Measurements from ENCODE around the gene POU2F1. TPM values are rescaled to one million over a fixed set of nuclear protein-coding genes. Genes with fewer than 3 reads are reported as not detected.
"Not testable (repeated sequence)": the region's sequence is repeated elsewhere in the genome, so short reads cannot be mapped to it uniquely, and the experiment has no call there.

Gene POU2F1
- total RNA-seq, 1 donor from 2014 or later, result 20.2 TPM

- Mint-ChIP-seq H3K27ac (no peak overlapping the region), H3K9me3 (no peaks in the 10 kb centered on the region), H3K36me3 (ENCODE audit: low read depth) (no peaks in the 10 kb centered on the region), H3K4me1 (ENCODE audit: low read depth) (peaks cover 31% of the 10 kb centered on the region), H3K4me3 (no peak overlapping the region), H3K27me3 (ENCODE audit: insufficient read depth) (no peaks in the 10 kb centered on the region)
- DNase-seq (ENCODE audit: low spot score), result no peak
- intact Hi-C loops (cut with micrococcal nuclease), result no loop called here
Observed at GRCh38 chr1:167227934-167228378, 7.3 kb downstream of the POU2F1 start.

GRCh38 chr1:167229719-167230385 is 9.2 kb downstream of the POU2F1 start:
- H3K27me3 Mint-ChIP-seq (ENCODE audit: insufficient read depth), result no peaks in the 10 kb centered on the region
- DNase-seq (ENCODE audit: low spot score), result no peak
- intact Hi-C loops (cut with micrococcal nuclease), result no loop called here
- H3K27ac Mint-ChIP-seq, result no peak overlapping the region
- no peaks in the 10 kb centered on the region for H3K36me3 Mint-ChIP-seq (ENCODE audit: low read depth)
- H3K4me3 Mint-ChIP-seq, result no peak overlapping the region
- no peaks in the 10 kb centered on the region for H3K9me3 Mint-ChIP-seq
- peaks cover 19% of the 10 kb centered on the region for H3K4me1 Mint-ChIP-seq (ENCODE audit: low read depth)

GRCh38 chr1:167230437-167230836 is 9.8 kb downstream of the POU2F1 start:
- Mint-ChIP-seq H3K27ac (no peak overlapping the region), H3K27me3 (ENCODE audit: insufficient read depth) (no peaks in the 10 kb centered on the region), H3K4me1 (ENCODE audit: low read depth) (peaks cover 19% of the 10 kb centered on the region), H3K4me3 (no peak overlapping the region), H3K36me3 (ENCODE audit: low read depth) (no peaks in the 10 kb centered on the region), H3K9me3 (no peaks in the 10 kb centered on the region)
- intact Hi-C loops (cut with micrococcal nuclease), result no loop called here
- no peak for DNase-seq (ENCODE audit: low spot score)

GRCh38 chr1:167231873-167232450 is 11.3 kb downstream of the POU2F1 start:
- H3K27me3 Mint-ChIP-seq (ENCODE audit: insufficient read depth), result no peaks in the 10 kb centered on the region
- no peak overlapping the region for H3K27ac Mint-ChIP-seq
- H3K36me3 Mint-ChIP-seq (ENCODE audit: low read depth), result no peaks in the 10 kb centered on the region
- DNase-seq (ENCODE audit: low spot score), result no peak
- intact Hi-C loops (cut with micrococcal nuclease), result no loop called here
- H3K4me1 Mint-ChIP-seq (ENCODE audit: low read depth), result peaks cover 12% of the 10 kb centered on the region
- no peak overlapping the region for H3K4me3 Mint-ChIP-seq
- H3K9me3 Mint-ChIP-seq, result no peaks in the 10 kb centered on the region

GRCh38 chr1:167232801-167233200 is 12.1 kb downstream of the POU2F1 start:
- Mint-ChIP-seq H3K36me3 (ENCODE audit: low read depth) (no peaks in the 10 kb centered on the region), H3K27me3 (ENCODE audit: insufficient read depth) (no peaks in the 10 kb centered on the region), H3K4me1 (ENCODE audit: low read depth) (peaks cover 14% of the 10 kb centered on the region), H3K4me3 (no peak overlapping the region), H3K9me3 (no peaks in the 10 kb centered on the region), H3K27ac (no peak overlapping the region)
- intact Hi-C loops (cut with micrococcal nuclease), result no loop called here
- no peak for DNase-seq (ENCODE audit: low spot score)

- no peaks in the 10 kb centered on the region for H3K36me3 Mint-ChIP-seq (ENCODE audit: low read depth)
Observed at GRCh38 chr1:167233373-167233772, 12.7 kb downstream of the POU2F1 start.

GRCh38 chr1:167237000-167237399 is 16.3 kb downstream of the POU2F1 start:
- Mint-ChIP-seq H3K4me3 (no peak overlapping the region), H3K36me3 (ENCODE audit: low read depth) (no peaks in the 10 kb centered on the region), H3K4me1 (ENCODE audit: low read depth) (peaks cover 14% of the 10 kb centered on the region), H3K27me3 (ENCODE audit: insufficient read depth) (no peaks in the 10 kb centered on the region), H3K9me3 (no peaks in the 10 kb centered on the region), H3K27ac (no peak overlapping the region)
- no peak for DNase-seq (ENCODE audit: low spot score)
- intact Hi-C loops (cut with micrococcal nuclease), result no loop called here

More at GRCh38 chr1:167233373-167233772, 12.7 kb downstream of the POU2F1 start:
- Mint-ChIP-seq H3K27ac (no peak overlapping the region), H3K27me3 (ENCODE audit: insufficient read depth) (no peaks in the 10 kb centered on the region), H3K4me1 (ENCODE audit: low read depth) (peaks cover 14% of the 10 kb centered on the region), H3K9me3 (no peaks in the 10 kb centered on the region), H3K4me3 (no peak overlapping the region)
- DNase-seq (ENCODE audit: low spot score), result no peak
- intact Hi-C loops (cut with micrococcal nuclease), result no loop called here

- Mint-ChIP-seq H3K36me3 (ENCODE audit: low read depth) (peaks cover 5% of the 10 kb centered on the region), H3K4me3 (no peak overlapping the region), H3K27me3 (ENCODE audit: insufficient read depth) (no peaks in the 10 kb centered on the region), H3K27ac (no peak overlapping the region), H3K4me1 (ENCODE audit: low read depth) (peaks cover 14% of the 10 kb centered on the region), H3K9me3 (peaks cover under 1% of the 10 kb centered on the region)
- intact Hi-C loops (cut with micrococcal nuclease), result no loop called here
- no peak for DNase-seq (ENCODE audit: low spot score)
Observed at GRCh38 chr1:167238713-167239112, 18.0 kb downstream of the POU2F1 start.

- intact Hi-C loops (cut with micrococcal nuclease), result no loop called here
- no peaks in the 10 kb centered on the region for H3K27me3 Mint-ChIP-seq (ENCODE audit: insufficient read depth)
- H3K36me3 Mint-ChIP-seq (ENCODE audit: low read depth), result peaks cover 7% of the 10 kb centered on the region
- no peak for DNase-seq (ENCODE audit: low spot score)
- H3K4me1 Mint-ChIP-seq (ENCODE audit: low read depth), result peaks cover 14% of the 10 kb centered on the region
- H3K27ac Mint-ChIP-seq, result no peak overlapping the region
- peaks cover 5% of the 10 kb centered on the region for H3K9me3 Mint-ChIP-seq
- no peak overlapping the region for H3K4me3 Mint-ChIP-seq
Observed at GRCh38 chr1:167239257-167239656, 18.6 kb downstream of the POU2F1 start.

- peaks cover 13% of the 10 kb centered on the region for H3K4me1 Mint-ChIP-seq (ENCODE audit: low read depth)
- intact Hi-C loops (cut with micrococcal nuclease), result no loop called here
- H3K36me3 Mint-ChIP-seq (ENCODE audit: low read depth), result peaks cover 11% of the 10 kb centered on the region
- peaks cover 5% of the 10 kb centered on the region for H3K9me3 Mint-ChIP-seq
- no peak overlapping the region for H3K27ac Mint-ChIP-seq
- DNase-seq (ENCODE audit: low spot score), result no peak
- no peaks in the 10 kb centered on the region for H3K27me3 Mint-ChIP-seq (ENCODE audit: insufficient read depth)
- no peak overlapping the region for H3K4me3 Mint-ChIP-seq
Observed at GRCh38 chr1:167244244-167244643, 23.6 kb downstream of the POU2F1 start.

- H3K4me3 Mint-ChIP-seq; DNase-seq (ENCODE audit: low spot score); H3K27me3 Mint-ChIP-seq (ENCODE audit: insufficient read depth); intact Hi-C loops (cut with micrococcal nuclease); H3K27ac Mint-ChIP-seq; H3K9me3 Mint-ChIP-seq: not testable (repeated sequence)
- Mint-ChIP-seq H3K36me3 (ENCODE audit: low read depth) (peaks cover 14% of the 10 kb centered on the region), H3K4me1 (ENCODE audit: low read depth) (peaks cover 20% of the 10 kb centered on the region)
Observed at GRCh38 chr1:167245168-167245567, 24.5 kb downstream of the POU2F1 start.

GRCh38 chr1:167246971-167247370 is 26.3 kb downstream of the POU2F1 start:
- H3K4me3 Mint-ChIP-seq, result no peak overlapping the region

GRCh38 chr1:167247754-167248153 is 27.1 kb downstream of the POU2F1 start:
- Mint-ChIP-seq H3K4me1 (ENCODE audit: low read depth) (peaks cover 20% of the 10 kb centered on the region), H3K4me3 (no peak overlapping the region), H3K27ac (no peak overlapping the region), H3K27me3 (ENCODE audit: insufficient read depth) (no peaks in the 10 kb centered on the region), H3K36me3 (ENCODE audit: low read depth) (peaks cover 14% of the 10 kb centered on the region), H3K9me3 (peaks cover 5% of the 10 kb centered on the region)
- no peak for DNase-seq (ENCODE audit: low spot score)
- intact Hi-C loops (cut with micrococcal nuclease), result no loop called here

More at GRCh38 chr1:167246971-167247370, 26.3 kb downstream of the POU2F1 start:
- H3K4me1 Mint-ChIP-seq (ENCODE audit: low read depth), result peaks cover 20% of the 10 kb centered on the region
- peaks cover 5% of the 10 kb centered on the region for H3K9me3 Mint-ChIP-seq
- H3K27ac Mint-ChIP-seq, result no peak overlapping the region
- H3K36me3 Mint-ChIP-seq (ENCODE audit: low read depth), result peaks cover 14% of the 10 kb centered on the region
- H3K27me3 Mint-ChIP-seq (ENCODE audit: insufficient read depth), result no peaks in the 10 kb centered on the region
- DNase-seq (ENCODE audit: low spot score), result no peak
- intact Hi-C loops (cut with micrococcal nuclease), result no loop called here
